Pancreas (tissue), 10 donors: Measurements from ENCODE around the gene KRTAP20-2. TPM values are rescaled to one million over a fixed set of nuclear protein-coding genes. Genes with fewer than 3 reads are reported as not detected.

Experiments used
- ATAC-seq, 4 donors: fragments of 200-7000 bp; cut with Tn5 transposase; one replicate each; pipeline versions ENCODE4 v1.8.0 to v1.9.1; 2020; ENCODE audit warnings: mild to moderate bottlenecking in 4 of 4, moderate library complexity in 4 of 4
- DNase-seq, 6 donors: peaks; one replicate each; pipeline ENCODE4 v3.0.0-alpha.2; 2020
- FAIRE-seq: peaks from 2 replicates; lab custom pipeline; 2012; peaks lifted over from hg19 to GRCh38; lab: Jason Lieb, UNC
- H3K27ac ChIP-seq, 4 donors: fragments of 200-600 bp; sonication (generic); 1 replicate in 3 of 4; 2 replicates in 1 of 4; pipeline versions ENCODE4 v1.5.0 to v1.8.0; 2020
- H3K27me3 ChIP-seq, 4 donors: fragments of 200-600 bp; one replicate each; pipeline ENCODE4 v1.8.0; 2021
- H3K36me3 ChIP-seq, 3 donors: fragments of 200-600 bp; sonication (generic) in 1 of 3; one replicate each; pipeline versions ENCODE4 v1.5.0 to v1.8.0; 2020 to 2021
- H3K4me1 ChIP-seq, 3 donors: fragments of 200-600 bp; one replicate each; pipeline ENCODE4 v1.8.0; 2021
- H3K4me3 ChIP-seq, 4 donors: fragments of 200-600 bp; sonication (generic) in 2 of 4; one replicate each; pipeline versions ENCODE4 v1.5.0 to v1.8.0; 2020 to 2021
- H3K9me3 ChIP-seq, 4 donors: fragments of 200-600 bp; one replicate each; pipeline ENCODE4 v1.8.0; 2021
- WGBS, 2 donors: extraction: QIAGEN DNeasy Blood & Tissue Kit; methylation state at CpG; one replicate each; pipeline ENCODE4 v1.1.7; 2013; 5-methylcytosine and 5-hydroxymethylcytosine counted together
- intact Hi-C, 3 donors: fragments of 100-400 bp; cut with DNase I; formaldehyde crosslinking; loops; one replicate each; pipeline versions ENCODE4 v1.11.1 to v1.14.2; 2022
- polyA plus RNA-seq, 2 donors: library from polyadenylated mRNA; stranded (reverse); fragments of 200-250 nt; gene quantifications; one replicate each; pipeline ENCODE4 v1.2.3, GENCODE V29; 2013
- total RNA-seq, 6 donors: library from RNA; stranded (reverse); fragmentation: NEBNext Ultra II Directional in 4 of 6; extraction: Animal tissue kit (Norgen Biotek cat#: 25700) in 4 of 6; gene quantifications; one replicate each; pipeline versions ENCODE4 v1.2.1 to v1.2.4, GENCODE V29; 2021 to 2023
- TF ChIP-seq, protein P1 (sequence below), 4 donors: fragments of 200-600 bp; sonication (generic) in 3 of 4; IDR thresholded peaks; one replicate each; pipeline versions ENCODE4 v1.5.0 to v1.8.0; 2021; ENCODE audit warnings: antibody characterized with exemption in 4 of 4
- donor health status: healthy with polysubstance abuse.
- donor health status: DM: no; HTN: no; CAD: no; lungs with moderate emphysema.
- donor health status: DM: no; HTN: no; CAD: no.
- donor health status: control.
- donor health status: control.
- donor health status: Bipolar disorder and iron deficiency.
- donor health status: DM: yes; HTN: yes; CAD: no.
- donor health status: DM: no; HTN: no; CAD: no.
- donor health status: DM: no; HTN: no; CAD: no.
- donor health status: DM: yes; HTN: yes; CAD: no.

Gene KRTAP20-2
- total and polyA plus RNA-seq, 8 donors: not detected

GRCh38 chr21:30620080-30620479 lies 14.9 kb upstream of the KRTAP20-2 start:
- FAIRE-seq: no peak
- Histone ChIP-seq H3K9me3 (no peaks in the 10 kb centered on the region), H3K36me3 (no peaks in the 10 kb centered on the region), H3K27ac (no peak overlapping the region), H3K27me3 (no peaks in the 10 kb centered on the region), H3K4me3 (no peak overlapping the region), H3K4me1 (no peaks in the 10 kb centered on the region)
- ATAC-seq: no peak
- intact Hi-C loops: no loop called here
- DNase-seq: no peak
- TF ChIP-seq, protein P1, sequence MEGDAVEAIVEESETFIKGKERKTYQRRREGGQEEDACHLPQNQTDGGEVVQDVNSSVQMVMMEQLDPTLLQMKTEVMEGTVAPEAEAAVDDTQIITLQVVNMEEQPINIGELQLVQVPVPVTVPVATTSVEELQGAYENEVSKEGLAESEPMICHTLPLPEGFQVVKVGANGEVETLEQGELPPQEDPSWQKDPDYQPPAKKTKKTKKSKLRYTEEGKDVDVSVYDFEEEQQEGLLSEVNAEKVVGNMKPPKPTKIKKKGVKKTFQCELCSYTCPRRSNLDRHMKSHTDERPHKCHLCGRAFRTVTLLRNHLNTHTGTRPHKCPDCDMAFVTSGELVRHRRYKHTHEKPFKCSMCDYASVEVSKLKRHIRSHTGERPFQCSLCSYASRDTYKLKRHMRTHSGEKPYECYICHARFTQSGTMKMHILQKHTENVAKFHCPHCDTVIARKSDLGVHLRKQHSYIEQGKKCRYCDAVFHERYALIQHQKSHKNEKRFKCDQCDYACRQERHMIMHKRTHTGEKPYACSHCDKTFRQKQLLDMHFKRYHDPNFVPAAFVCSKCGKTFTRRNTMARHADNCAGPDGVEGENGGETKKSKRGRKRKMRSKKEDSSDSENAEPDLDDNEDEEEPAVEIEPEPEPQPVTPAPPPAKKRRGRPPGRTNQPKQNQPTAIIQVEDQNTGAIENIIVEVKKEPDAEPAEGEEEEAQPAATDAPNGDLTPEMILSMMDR (IDR thresholded peaks at IDR 0.05): no peak

DNA sequence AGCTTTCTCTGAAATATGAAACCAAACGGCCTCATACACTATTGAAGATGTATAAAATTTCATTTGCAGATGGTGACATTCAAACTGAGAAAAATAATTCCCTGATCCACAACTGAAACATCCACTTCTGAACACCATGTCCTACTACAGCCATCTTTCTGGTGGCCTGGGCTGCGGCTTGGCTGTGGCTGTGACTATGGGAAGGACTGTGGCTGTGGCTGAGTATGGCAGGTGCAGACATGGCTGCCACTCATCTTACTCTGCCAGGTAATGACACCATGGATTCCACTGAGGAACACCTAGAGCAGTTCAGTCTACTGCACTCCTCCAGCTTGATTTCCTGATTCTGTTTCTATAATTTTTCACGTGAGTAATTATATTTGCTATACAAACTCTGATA lies 14.5 kb upstream of the KRTAP20-2 start, which contains the start of gene KRTAP20-4:
TSS of gene KRTAP20-4 (plus strand) at position 106 of the 400 bp plus-strand sequence.
- 66 to 82% methylated on average over 3 of the region's 3 CpGs for WGBS, 2 donors
- Histone ChIP-seq H3K27ac (no peak within 1 kb of the TSS), H3K36me3 (no peaks in the 10 kb centered on the region), H3K27me3 (no peaks in the 10 kb centered on the region), H3K9me3 (no peaks in the 10 kb centered on the region), H3K4me1 (no peaks in the 10 kb centered on the region), H3K4me3 (no peak within 1 kb of the TSS)
- FAIRE-seq (no peak), ATAC-seq (no peak), DNase-seq (no peak)
- TF ChIP-seq, protein P1 (IDR thresholded peaks at IDR 0.05): no peak
- intact Hi-C loops: no loop called here

GRCh38 chr21:30623362-30623761 lies 11.6 kb upstream of the KRTAP20-2 start:
- WGBS, 2 donors: 73 to 80% methylated on average over 3 of the region's 3 CpGs
- DNase-seq (no peak), FAIRE-seq (no peak), ATAC-seq (no peak)
- H3K36me3 ChIP-seq: no peaks in the 10 kb centered on the region
- TF ChIP-seq, protein P1 (IDR thresholded peaks at IDR 0.05): no peak
- intact Hi-C loops: no loop called here
- H3K9me3 ChIP-seq: no peaks in the 10 kb centered on the region
- no peaks in the 10 kb centered on the region for H3K4me1 ChIP-seq
- H3K27me3 ChIP-seq: no peaks in the 10 kb centered on the region
- H3K27ac ChIP-seq: no peak overlapping the region
- no peak overlapping the region for H3K4me3 ChIP-seq

DNA sequence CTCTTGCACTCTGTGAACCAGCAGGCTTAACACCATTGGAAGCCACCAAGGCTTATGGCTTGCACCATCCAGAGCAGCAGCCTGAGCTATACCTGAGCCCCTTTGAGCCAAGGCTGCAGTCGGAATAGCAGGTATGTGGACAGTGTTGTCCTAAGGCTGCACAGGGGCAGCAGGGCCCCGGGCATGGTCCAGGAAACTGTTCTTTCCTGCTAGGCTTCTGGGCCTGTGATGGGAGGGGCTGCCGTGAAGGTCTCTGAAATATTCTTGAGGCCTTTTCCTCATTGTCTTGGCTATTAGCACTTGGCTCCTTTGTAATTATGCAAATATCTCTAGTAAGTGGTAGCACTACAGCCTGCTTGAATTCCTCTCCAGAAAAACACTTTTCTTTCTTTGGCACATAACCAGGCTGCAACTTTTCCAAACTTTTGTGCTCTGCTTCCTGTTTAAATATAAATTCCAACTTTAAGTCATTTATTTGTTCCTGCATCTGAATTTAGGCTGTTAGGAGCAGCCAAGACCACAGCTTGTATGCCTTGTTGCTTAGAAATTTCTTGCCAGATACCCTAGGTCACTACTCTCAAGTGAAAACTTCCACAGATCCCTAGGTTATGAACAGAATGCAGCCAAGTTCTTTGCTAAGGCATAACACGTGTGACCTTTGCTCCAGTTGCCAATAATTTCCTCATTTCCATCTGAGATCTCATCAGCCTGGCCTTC lies 9.4 kb upstream of the KRTAP20-2 start:
- ATAC-seq (no peak), DNase-seq (no peak), FAIRE-seq (no peak)
- WGBS, 2 donors: 71 to 72% methylated on average over 4 of the region's 4 CpGs
- H3K4me3 ChIP-seq: no peak overlapping the region
- intact Hi-C loops: no loop called here
- H3K9me3 ChIP-seq: no peaks in the 10 kb centered on the region
- H3K27me3 ChIP-seq: no peaks in the 10 kb centered on the region
- no peaks in the 10 kb centered on the region for H3K36me3 ChIP-seq
- no peaks in the 10 kb centered on the region for H3K4me1 ChIP-seq
- H3K27ac ChIP-seq: no peak overlapping the region
- TF ChIP-seq, protein P1 (IDR thresholded peaks at IDR 0.05): no peak

DNA sequence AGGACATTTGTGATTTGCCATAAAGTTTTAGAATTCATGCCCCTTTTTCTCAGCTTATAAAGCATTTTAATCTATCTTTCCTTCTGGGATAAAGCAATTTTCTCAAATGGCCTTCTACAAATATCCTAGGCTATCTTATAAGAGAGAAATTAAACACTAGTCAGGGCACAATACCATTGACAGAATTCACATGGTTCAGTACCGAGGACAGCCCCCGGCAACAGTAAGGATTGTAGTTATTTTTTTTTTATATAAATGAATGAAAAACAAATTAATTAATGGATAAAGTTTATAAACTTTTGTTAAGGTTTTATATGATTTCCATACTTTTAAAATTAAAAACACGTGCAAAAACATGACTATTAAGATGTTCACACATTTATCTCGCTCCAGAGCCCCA lies 6.9 kb upstream of the KRTAP20-2 start:
- Histone ChIP-seq H3K9me3 (no peaks in the 10 kb centered on the region), H3K27ac (no peak overlapping the region), H3K4me3 (no peak overlapping the region), H3K4me1 (no peaks in the 10 kb centered on the region), H3K27me3 (no peaks in the 10 kb centered on the region), H3K36me3 (no peaks in the 10 kb centered on the region)
- TF ChIP-seq, protein P1 (IDR thresholded peaks at IDR 0.05): no peak
- DNase-seq (no peak), FAIRE-seq (no peak), ATAC-seq (no peak)
- intact Hi-C loops: no loop called here
- 68 to 71% methylated on average over 4 of the region's 4 CpGs for WGBS, 2 donors
